ENCODE results near the gene WNT4. TPM values are rescaled to one million over a fixed set of nuclear protein-coding genes. Genes with fewer than 3 reads are reported as not detected.

The WNT4 gene
- total RNA-seq, 1 experiment from 2014 or later = 0.70 TPM

DNA sequence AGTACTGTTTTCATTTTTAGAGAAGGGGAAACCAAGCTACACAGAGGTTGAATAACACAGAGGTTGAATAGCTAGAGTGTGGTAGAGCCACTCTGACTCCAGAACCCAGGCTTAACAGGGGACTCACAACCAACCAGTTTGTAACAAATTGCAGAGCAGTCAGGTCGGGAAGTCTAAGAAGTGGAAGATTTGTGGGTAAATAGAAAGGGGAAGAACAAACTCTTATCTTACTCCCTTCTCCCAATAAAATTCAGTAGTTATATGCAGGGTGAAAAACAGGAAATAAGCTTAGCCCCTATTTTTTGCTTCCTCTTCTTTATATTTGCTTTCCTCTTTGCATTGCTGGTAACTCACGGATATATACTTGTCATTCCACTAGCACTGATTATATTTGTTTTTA is 67.2 kb downstream of the WNT4 start:
- TF ChIP-seq, protein P1, sequence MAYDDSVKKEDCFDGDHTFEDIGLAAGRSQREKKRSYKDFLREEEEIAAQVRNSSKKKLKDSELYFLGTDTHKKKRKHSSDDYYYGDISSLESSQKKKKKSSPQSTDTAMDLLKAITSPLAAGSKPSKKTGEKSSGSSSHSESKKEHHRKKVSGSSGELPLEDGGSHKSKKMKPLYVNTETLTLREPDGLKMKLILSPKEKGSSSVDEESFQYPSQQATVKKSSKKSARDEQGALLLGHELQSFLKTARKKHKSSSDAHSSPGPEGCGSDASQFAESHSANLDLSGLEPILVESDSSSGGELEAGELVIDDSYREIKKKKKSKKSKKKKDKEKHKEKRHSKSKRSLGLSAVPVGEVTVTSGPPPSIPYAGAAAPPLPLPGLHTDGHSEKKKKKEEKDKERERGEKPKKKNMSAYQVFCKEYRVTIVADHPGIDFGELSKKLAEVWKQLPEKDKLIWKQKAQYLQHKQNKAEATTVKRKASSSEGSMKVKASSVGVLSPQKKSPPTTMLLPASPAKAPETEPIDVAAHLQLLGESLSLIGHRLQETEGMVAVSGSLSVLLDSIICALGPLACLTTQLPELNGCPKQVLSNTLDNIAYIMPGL (CRISPR knock-in tag; IDR thresholded peaks at IDR 0.05) = no peak
- TF ChIP-seq, protein P2, sequence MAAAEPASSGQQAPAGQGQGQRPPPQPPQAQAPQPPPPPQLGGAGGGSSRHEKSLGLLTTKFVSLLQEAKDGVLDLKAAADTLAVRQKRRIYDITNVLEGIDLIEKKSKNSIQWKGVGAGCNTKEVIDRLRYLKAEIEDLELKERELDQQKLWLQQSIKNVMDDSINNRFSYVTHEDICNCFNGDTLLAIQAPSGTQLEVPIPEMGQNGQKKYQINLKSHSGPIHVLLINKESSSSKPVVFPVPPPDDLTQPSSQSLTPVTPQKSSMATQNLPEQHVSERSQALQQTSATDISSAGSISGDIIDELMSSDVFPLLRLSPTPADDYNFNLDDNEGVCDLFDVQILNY (CRISPR knock-in tag; IDR thresholded peaks at IDR 0.05) = no peak
- TF ChIP-seq TEAD1 (CRISPR knock-in tag; IDR thresholded peaks at IDR 0.05) = no peak
- TF ChIP-seq ZNF317 (CRISPR knock-in tag; IDR thresholded peaks at IDR 0.05; ENCODE audit: borderline replicate concordance, low read depth) = no peak
- TF ChIP-seq, protein P3, sequence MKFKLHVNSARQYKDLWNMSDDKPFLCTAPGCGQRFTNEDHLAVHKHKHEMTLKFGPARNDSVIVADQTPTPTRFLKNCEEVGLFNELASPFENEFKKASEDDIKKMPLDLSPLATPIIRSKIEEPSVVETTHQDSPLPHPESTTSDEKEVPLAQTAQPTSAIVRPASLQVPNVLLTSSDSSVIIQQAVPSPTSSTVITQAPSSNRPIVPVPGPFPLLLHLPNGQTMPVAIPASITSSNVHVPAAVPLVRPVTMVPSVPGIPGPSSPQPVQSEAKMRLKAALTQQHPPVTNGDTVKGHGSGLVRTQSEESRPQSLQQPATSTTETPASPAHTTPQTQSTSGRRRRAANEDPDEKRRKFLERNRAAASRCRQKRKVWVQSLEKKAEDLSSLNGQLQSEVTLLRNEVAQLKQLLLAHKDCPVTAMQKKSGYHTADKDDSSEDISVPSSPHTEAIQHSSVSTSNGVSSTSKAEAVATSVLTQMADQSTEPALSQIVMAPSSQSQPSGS (CRISPR knock-in tag; IDR thresholded peaks at IDR 0.05; ENCODE audit: borderline replicate concordance, low read depth) = no peak
- TF ChIP-seq GTF2I (CRISPR knock-in tag; conservative IDR thresholded peaks at IDR 0.05) = no peak
- TF ChIP-seq ZNF232 (CRISPR knock-in tag; IDR thresholded peaks at IDR 0.05) = no peak
- TF ChIP-seq ZNF138 (CRISPR knock-in tag; conservative IDR thresholded peaks at IDR 0.05) = no peak
- no peak for TF ChIP-seq ZNF219 (CRISPR knock-in tag; IDR thresholded peaks at IDR 0.05; ENCODE audit: borderline replicate concordance)
- no peak for TF ChIP-seq NR2C2 (CRISPR knock-in tag; IDR thresholded peaks at IDR 0.05)
- no peak for TF ChIP-seq TP53 (CRISPR knock-in tag; IDR thresholded peaks at IDR 0.05)
- TF ChIP-seq NR3C1 (CRISPR knock-in tag; conservative IDR thresholded peaks at IDR 0.05; ENCODE audit: low read depth) = no peak
- no peak for ATAC-seq
- ChIA-PET POLR2A (interaction anchor here (0.5 kb wide), 1 partner anchor 41 kb away, joined by 3 read pairs; no protein-coding TSS in a partner anchor), CTCF (interaction anchor here (0.5 kb wide), 1 partner anchor 23 kb away, joined by 3 read pairs; the partner anchor contains the start of gene CDC42)
- peaks cover 36% of the 10 kb centered on the region for H3K4me1 Mint-ChIP-seq
- H3K27me3 Mint-ChIP-seq (ENCODE audit: low read depth) = no peaks in the 10 kb centered on the region
- H3K36me3 Mint-ChIP-seq = peaks cover 14% of the 10 kb centered on the region
- peak overlapping the region; percentile 58; the same call in 1 of the 2 replicates for H3K27ac Mint-ChIP-seq
- no peak overlapping the region for H3K4me3 Mint-ChIP-seq
- H3K9me3 Mint-ChIP-seq = no peaks in the 10 kb centered on the region
- no peak for DNase-seq (ENCODE audit: low spot score)

DNA sequence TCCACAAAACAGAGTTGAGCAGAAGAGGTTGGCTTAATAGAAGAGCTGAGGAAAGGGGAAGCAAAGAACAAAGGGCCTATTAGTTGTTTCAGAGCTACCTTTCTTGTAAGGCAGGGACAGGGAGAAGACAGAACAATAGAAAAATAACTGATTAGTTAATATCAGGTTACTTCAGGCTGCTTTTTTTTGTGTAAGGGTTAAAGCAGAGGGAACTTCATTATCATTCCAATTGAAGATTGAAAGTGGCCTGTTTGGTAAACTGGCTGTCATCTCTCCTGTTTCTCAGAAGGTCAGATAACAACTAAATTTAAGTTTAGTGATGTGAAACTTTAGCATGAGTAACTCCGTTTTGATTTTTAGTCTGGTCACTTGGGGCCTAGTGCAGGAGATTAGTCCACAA is 68.1 kb downstream of the WNT4 start:
- peaks cover 16% of the 10 kb centered on the region for H3K36me3 Mint-ChIP-seq
- CTCF ChIA-PET = interaction anchor here (1.1 kb wide), 1 partner anchor 35 kb away, joined by 3 read pairs; no protein-coding TSS in a partner anchor
- TF ChIP-seq NFE2L1 (CRISPR knock-in tag; IDR thresholded peaks at IDR 0.05) (no peak), RELA (CRISPR knock-in tag; IDR thresholded peaks at IDR 0.05; ENCODE audit: borderline replicate concordance) (no peak), CREM (CRISPR knock-in tag; IDR thresholded peaks at IDR 0.05) (no peak), ZNF138 (CRISPR knock-in tag; conservative IDR thresholded peaks at IDR 0.05) (no peak)
- TF ChIP-seq, protein P4, sequence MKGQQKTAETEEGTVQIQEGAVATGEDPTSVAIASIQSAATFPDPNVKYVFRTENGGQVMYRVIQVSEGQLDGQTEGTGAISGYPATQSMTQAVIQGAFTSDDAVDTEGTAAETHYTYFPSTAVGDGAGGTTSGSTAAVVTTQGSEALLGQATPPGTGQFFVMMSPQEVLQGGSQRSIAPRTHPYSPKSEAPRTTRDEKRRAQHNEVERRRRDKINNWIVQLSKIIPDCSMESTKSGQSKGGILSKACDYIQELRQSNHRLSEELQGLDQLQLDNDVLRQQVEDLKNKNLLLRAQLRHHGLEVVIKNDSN (CRISPR knock-in tag; IDR thresholded peaks at IDR 0.05) = no peak
- no peaks in the 10 kb centered on the region for H3K9me3 Mint-ChIP-seq
- peak overlapping the region; percentile 90 for H3K27ac Mint-ChIP-seq
- no peaks in the 10 kb centered on the region for H3K27me3 Mint-ChIP-seq (ENCODE audit: low read depth)
- ATAC-seq (0 out of 2 replicates have a peak, but pooled peaks have one; percentile 34), DNase-seq (ENCODE audit: low spot score) (no peak)
- H3K4me1 Mint-ChIP-seq = peaks cover 39% of the 10 kb centered on the region
- H3K4me3 Mint-ChIP-seq = peak overlapping the region; percentile 1; the same call in 1 of the 2 replicates
- POLR2A ChIA-PET = no interaction called here

DNA sequence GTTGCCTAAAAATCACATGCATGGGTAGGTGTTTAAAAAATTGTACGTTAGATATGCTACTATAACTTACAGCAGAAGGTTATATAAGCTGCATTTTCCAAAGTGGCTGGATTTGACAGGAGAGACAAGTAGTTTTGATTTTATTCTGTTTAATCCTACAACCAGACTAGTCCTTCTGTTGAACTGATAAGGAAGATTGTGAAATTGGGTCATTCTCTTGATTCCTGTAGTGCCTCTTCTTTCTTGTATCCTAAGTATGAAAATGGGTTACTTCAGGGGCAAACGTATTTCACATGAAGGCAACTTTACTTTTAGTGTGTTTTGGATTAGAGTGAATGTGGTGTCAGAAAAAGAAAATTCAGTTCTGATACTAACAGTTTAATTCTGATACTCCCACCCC is 71.4 kb downstream of the WNT4 start:
- TF ChIP-seq, protein P5, sequence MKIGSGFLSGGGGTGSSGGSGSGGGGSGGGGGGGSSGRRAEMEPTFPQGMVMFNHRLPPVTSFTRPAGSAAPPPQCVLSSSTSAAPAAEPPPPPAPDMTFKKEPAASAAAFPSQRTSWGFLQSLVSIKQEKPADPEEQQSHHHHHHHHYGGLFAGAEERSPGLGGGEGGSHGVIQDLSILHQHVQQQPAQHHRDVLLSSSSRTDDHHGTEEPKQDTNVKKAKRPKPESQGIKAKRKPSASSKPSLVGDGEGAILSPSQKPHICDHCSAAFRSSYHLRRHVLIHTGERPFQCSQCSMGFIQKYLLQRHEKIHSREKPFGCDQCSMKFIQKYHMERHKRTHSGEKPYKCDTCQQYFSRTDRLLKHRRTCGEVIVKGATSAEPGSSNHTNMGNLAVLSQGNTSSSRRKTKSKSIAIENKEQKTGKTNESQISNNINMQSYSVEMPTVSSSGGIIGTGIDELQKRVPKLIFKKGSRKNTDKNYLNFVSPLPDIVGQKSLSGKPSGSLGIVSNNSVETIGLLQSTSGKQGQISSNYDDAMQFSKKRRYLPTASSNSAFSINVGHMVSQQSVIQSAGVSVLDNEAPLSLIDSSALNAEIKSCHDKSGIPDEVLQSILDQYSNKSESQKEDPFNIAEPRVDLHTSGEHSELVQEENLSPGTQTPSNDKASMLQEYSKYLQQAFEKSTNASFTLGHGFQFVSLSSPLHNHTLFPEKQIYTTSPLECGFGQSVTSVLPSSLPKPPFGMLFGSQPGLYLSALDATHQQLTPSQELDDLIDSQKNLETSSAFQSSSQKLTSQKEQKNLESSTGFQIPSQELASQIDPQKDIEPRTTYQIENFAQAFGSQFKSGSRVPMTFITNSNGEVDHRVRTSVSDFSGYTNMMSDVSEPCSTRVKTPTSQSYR (CRISPR knock-in tag; IDR thresholded peaks at IDR 0.05) = no peak
- Mint-ChIP-seq H3K36me3 (peaks cover 7% of the 10 kb centered on the region), H3K27me3 (ENCODE audit: low read depth) (no peaks in the 10 kb centered on the region), H3K27ac (peak overlapping the region; percentile 57; the same call in 1 of the 2 replicates), H3K9me3 (no peaks in the 10 kb centered on the region; the same call in 1 of the 2 replicates), H3K4me3 (no peak overlapping the region), H3K4me1 (peaks cover 61% of the 10 kb centered on the region)
- DNase-seq (ENCODE audit: low spot score) (no peak), ATAC-seq (no peak)
- POLR2A ChIA-PET = no interaction called here
- CTCF ChIA-PET = interaction anchor here (0.8 to 1.5 kb wide), 2 partner anchors 19 to 34 kb away, joined by 3 read pairs; no protein-coding TSS in a partner anchor

All from WTC11 (cell line).